ENCODE data around the gene CYFIP1. TPM values are rescaled to one million over a fixed set of nuclear protein-coding genes. Genes with fewer than 3 reads are reported as not detected.
"Not testable (repeated sequence)": the region's sequence is repeated elsewhere in the genome, so short reads cannot be mapped to it uniquely, and the experiment has no call there.

The CYFIP1 gene
- 10 to 100 TPM; 10.8 to 19.8 TPM for total RNA-seq

GRCh38 chr15:22980189-22981050 is at the start of gene CYFIP1:
TSS of gene CYFIP1 (minus strand) at chr15:22980368. CDS start at chr15:22947285, 33,083 bp downstream.
- ATAC-seq (peak; percentile 68 to 88), DNase-seq (ENCODE audit: low spot score) (peak; percentile 79)
- H3K4me1 Mint-ChIP-seq (ENCODE audit: low read depth in 2 of 2), result peaks cover 11 to 15% of the 10 kb centered on the region in 2 donors
- H3K27ac Mint-ChIP-seq, result peak within 1 kb of the TSS in 1 of 2 donors; percentile 7
- H3K36me3 Mint-ChIP-seq, result no peaks in the 10 kb centered on the region
- H3K27me3 Mint-ChIP-seq, result peaks cover 7 to 17% of the 10 kb centered on the region in 2 donors
- H3K9me3 Mint-ChIP-seq, result no peaks in the 10 kb centered on the region
- H3K4me3 Mint-ChIP-seq, result peak within 1 kb of the TSS; percentile 87

GRCh38 chr15:23026218-23026617 is 46.0 kb upstream of the CYFIP1 start:
- Mint-ChIP-seq H3K27me3 (no peaks in the 10 kb centered on the region), H3K4me1 (ENCODE audit: low read depth in 2 of 2) (no peaks in the 10 kb centered on the region), H3K9me3 (no peaks in the 10 kb centered on the region), H3K36me3 (peaks cover 19% of the 10 kb centered on the region), H3K27ac (no peak overlapping the region), H3K4me3 (no peak overlapping the region)
- no peak for ATAC-seq
- DNase-seq (ENCODE audit: low spot score), result no peak

GRCh38 chr15:23022156-23022555 is 42.0 kb upstream of the CYFIP1 start:
- H3K27ac Mint-ChIP-seq, result no peak overlapping the region
- no peak overlapping the region for H3K4me3 Mint-ChIP-seq
- ATAC-seq (no peak), DNase-seq (ENCODE audit: low spot score) (no peak)
- H3K9me3 Mint-ChIP-seq, result no peaks in the 10 kb centered on the region
- H3K27me3 Mint-ChIP-seq, result no peaks in the 10 kb centered on the region
- H3K36me3 Mint-ChIP-seq, result peaks cover 18% of the 10 kb centered on the region
- no peaks in the 10 kb centered on the region for H3K4me1 Mint-ChIP-seq (ENCODE audit: low read depth in 2 of 2)

- Mint-ChIP-seq H3K4me3 (no peak overlapping the region), H3K27ac (no peak overlapping the region), H3K36me3 (peaks cover 25% of the 10 kb centered on the region), H3K27me3 (no peaks in the 10 kb centered on the region), H3K9me3 (no peaks in the 10 kb centered on the region), H3K4me1 (ENCODE audit: low read depth in 2 of 2) (no peaks in the 10 kb centered on the region)
- ATAC-seq (peak; percentile 9 to 24), DNase-seq (ENCODE audit: low spot score) (no peak)
These were observed 34.3 kb upstream of the CYFIP1 start for GRCh38 chr15:23014394-23015000.

GRCh38 chr15:23013681-23014080 is 33.5 kb upstream of the CYFIP1 start:
- ATAC-seq (no peak), DNase-seq (ENCODE audit: low spot score) (no peak)
- Mint-ChIP-seq H3K36me3 (peaks cover 25% of the 10 kb centered on the region), H3K27me3 (no peaks in the 10 kb centered on the region), H3K9me3 (no peaks in the 10 kb centered on the region), H3K4me3 (no peak overlapping the region), H3K4me1 (ENCODE audit: low read depth in 2 of 2) (no peaks in the 10 kb centered on the region), H3K27ac (no peak overlapping the region)

GRCh38 chr15:23012616-23013015 is 32.4 kb upstream of the CYFIP1 start:
- H3K9me3 Mint-ChIP-seq; DNase-seq (ENCODE audit: low spot score); ATAC-seq; H3K4me3 Mint-ChIP-seq; H3K4me1 Mint-ChIP-seq (ENCODE audit: low read depth in 2 of 2); H3K27ac Mint-ChIP-seq; H3K27me3 Mint-ChIP-seq: not testable (repeated sequence)
- peaks cover 27% of the 10 kb centered on the region for H3K36me3 Mint-ChIP-seq

GRCh38 chr15:23003736-23004135 is 23.6 kb upstream of the CYFIP1 start:
- no peaks in the 10 kb centered on the region for H3K9me3 Mint-ChIP-seq
- H3K27me3 Mint-ChIP-seq, result no peaks in the 10 kb centered on the region
- no peak overlapping the region for H3K4me3 Mint-ChIP-seq
- DNase-seq (ENCODE audit: low spot score) (no peak), ATAC-seq (no peak)
- peaks cover 17% of the 10 kb centered on the region for H3K36me3 Mint-ChIP-seq
- no peak overlapping the region for H3K27ac Mint-ChIP-seq
- H3K4me1 Mint-ChIP-seq (ENCODE audit: low read depth in 2 of 2), result no peaks in the 10 kb centered on the region

GRCh38 chr15:23002920-23003319 is 22.8 kb upstream of the CYFIP1 start:
- Mint-ChIP-seq H3K27me3 (no peaks in the 10 kb centered on the region), H3K9me3 (no peaks in the 10 kb centered on the region), H3K4me3 (no peak overlapping the region), H3K36me3 (peaks cover 17% of the 10 kb centered on the region), H3K27ac (no peak overlapping the region), H3K4me1 (ENCODE audit: low read depth in 2 of 2) (no peaks in the 10 kb centered on the region)
- ATAC-seq, result no peak
- no peak for DNase-seq (ENCODE audit: low spot score)

GRCh38 chr15:22995795-22996194 is 15.6 kb upstream of the CYFIP1 start:
- Mint-ChIP-seq H3K27me3 (no peaks in the 10 kb centered on the region), H3K36me3 (no peaks in the 10 kb centered on the region), H3K9me3 (no peaks in the 10 kb centered on the region), H3K4me3 (no peak overlapping the region), H3K4me1 (ENCODE audit: low read depth in 2 of 2) (no peaks in the 10 kb centered on the region), H3K27ac (no peak overlapping the region)
- ATAC-seq (no peak), DNase-seq (ENCODE audit: low spot score) (no peak)

- no peak for DNase-seq (ENCODE audit: low spot score)
- Mint-ChIP-seq H3K9me3 (no peaks in the 10 kb centered on the region), H3K4me3 (no peak overlapping the region), H3K27ac (no peak overlapping the region), H3K36me3 (no peaks in the 10 kb centered on the region), H3K27me3 (no peaks in the 10 kb centered on the region), H3K4me1 (ENCODE audit: low read depth in 2 of 2) (no peaks in the 10 kb centered on the region)
- no peak for ATAC-seq
These were observed 11.8 kb upstream of the CYFIP1 start for GRCh38 chr15:22992024-22992326.

GRCh38 chr15:22989576-22990477 is 9.7 kb upstream of the CYFIP1 start:
- Mint-ChIP-seq H3K27me3 (no peaks in the 10 kb centered on the region), H3K36me3 (no peaks in the 10 kb centered on the region), H3K9me3 (no peaks in the 10 kb centered on the region), H3K27ac (no peak overlapping the region), H3K4me1 (ENCODE audit: low read depth in 2 of 2) (no peaks in the 10 kb centered on the region), H3K4me3 (no peak overlapping the region)
- DNase-seq (ENCODE audit: low spot score) (no peak), ATAC-seq (peak in 1 of 2 donors; percentile 32)

GRCh38 chr15:22988811-22989210 is 8.6 kb upstream of the CYFIP1 start:
- Mint-ChIP-seq H3K4me3 (no peak overlapping the region), H3K36me3 (no peaks in the 10 kb centered on the region), H3K4me1 (ENCODE audit: low read depth in 2 of 2) (no peaks in the 10 kb centered on the region), H3K27me3 (no peaks in the 10 kb centered on the region), H3K27ac (no peak overlapping the region), H3K9me3 (no peaks in the 10 kb centered on the region)
- ATAC-seq (peak in 1 of 2 donors; percentile 27), DNase-seq (ENCODE audit: low spot score) (no peak)

GRCh38 chr15:22981931-22982330 is 1.8 kb upstream of the CYFIP1 start:
- DNase-seq (ENCODE audit: low spot score); ATAC-seq; H3K27ac Mint-ChIP-seq; H3K36me3 Mint-ChIP-seq; H3K9me3 Mint-ChIP-seq; H3K4me3 Mint-ChIP-seq: not testable (repeated sequence)
- peaks cover 11 to 15% of the 10 kb centered on the region in 2 donors for H3K4me1 Mint-ChIP-seq (ENCODE audit: low read depth in 2 of 2)
- peaks cover 7 to 17% of the 10 kb centered on the region in 2 donors for H3K27me3 Mint-ChIP-seq
